K562 (cell line): ENCODE measurements around the gene SLC6A9. TPM values are rescaled to one million over a fixed set of nuclear protein-coding genes. Genes with fewer than 3 reads are reported as not detected.

Experiments used
- ATAC-seq: fragments of 200-7000 bp; cut with Tn5 transposase; 3 replicates; pipeline ENCODE4 v1.9.1; 2020; ENCODE audit warnings: moderate library complexity
- BruUV-seq: library from RNA; stranded (reverse); fragments of 400-500 nt; replicated peaks from 2 replicates; lab custom pipeline; 2021; lab: Mats Ljungman, UMichigan
- CTCF ChIA-PET: fragments of 300-600 bp; formaldehyde crosslinking; extraction: SDS; loops from one replicate; lab custom pipeline; 2021; ENCODE audit warnings: low intra/inter-chr PET ratio; lab: Yijun Ruan, JAX
- POLR2A ChIA-PET: fragments of 300-600, 350-650 bp; sonication (Branson Sonifier 250); formaldehyde crosslinking; extraction: SDS; loops from one replicate; lab custom pipeline; 2021; ENCODE audit warnings: antibody characterized with exemption, inconsistent platforms; lab: Yijun Ruan, JAX
- DNase-seq, 4 experiments: peaks; one replicate each; pipeline versions ENCODE4 v3.0.0 to v3.0.0-alpha.2; 2011 to 2018; ENCODE audit warnings: low spot score in 3 of 4, mixed read lengths in 3 of 4; ENCODE audit errors: extremely low read depth in 1 of 4
- FAIRE-seq: peaks from 2 replicates; lab custom pipeline; 2011; peaks lifted over from hg19 to GRCh38; lab: Jason Lieb, UNC
- H2AFZ ChIP-seq: 2 replicates; pipeline ENCODE4 v1.6.0; 2011; ENCODE audit warnings: low read depth, low read length, control low read depth, inconsistent platforms
- H3K27ac ChIP-seq: fragments of 200-600 bp; 3 replicates; pipeline ENCODE4 v1.8.0; 2011; ENCODE audit warnings: low read depth, mild to moderate bottlenecking, control low read depth, inconsistent platforms, low read length, moderate library complexity, mixed read lengths; ENCODE audit errors: extremely low read depth
- H3K27me3 ChIP-seq, 2 experiments: fragments of 300-600 bp in 1 of 2; 2 replicates in 1 of 2; 3 replicates in 1 of 2; pipeline versions ENCODE4 v1.6.0 to v1.8.0; 2011; ENCODE audit warnings: inconsistent platforms in 2 of 2, low read length in 2 of 2, mild to moderate bottlenecking in 1 of 2, mixed read lengths in 1 of 2, moderate library complexity in 1 of 2; ENCODE audit not compliant: control insufficient read depth in 2 of 2, insufficient read depth in 2 of 2
- H3K36me3 ChIP-seq: fragments of 300-600 bp; 3 replicates; pipeline ENCODE4 v1.8.0; 2011; ENCODE audit warnings: mild to moderate bottlenecking, low read length, inconsistent platforms; ENCODE audit not compliant: control insufficient read depth, insufficient read depth
- H3K4me1 ChIP-seq, 2 experiments: fragments of 200-600 bp in 1 of 2; replicated peaks in 1 of 2; 2 replicates in 1 of 2; 3 replicates in 1 of 2; pipeline versions ENCODE4 v1.5.1 to v1.8.0; 2011; ENCODE audit warnings: inconsistent platforms in 2 of 2, low read length in 2 of 2, mild to moderate bottlenecking in 1 of 2, mixed read lengths in 1 of 2, moderate library complexity in 1 of 2; ENCODE audit not compliant: control insufficient read depth in 2 of 2, insufficient read depth in 2 of 2
- H3K4me2 ChIP-seq: 2 replicates; pipeline ENCODE4 v1.6.1; 2011; ENCODE audit warnings: low read length, control low read depth, inconsistent platforms, mixed read lengths; ENCODE audit not compliant: insufficient read depth
- H3K4me3 ChIP-seq: fragments of 200-600 bp; sonication (generic), shearing (Covaris generic); 2 replicates; pipeline ENCODE4 v1.5.1; 2016; ENCODE audit warnings: control low read depth, inconsistent platforms
- H3K79me2 ChIP-seq: fragments of 200-600 bp; 3 replicates; pipeline ENCODE4 v1.8.0; 2011; ENCODE audit warnings: low read length, inconsistent platforms; ENCODE audit not compliant: control insufficient read depth, insufficient read depth
- H3K9ac ChIP-seq, 2 experiments: 2 replicates each; pipeline versions ENCODE4 v1.6.0 to v1.6.1; 2011; ENCODE audit warnings: low read depth in 2 of 2, low read length in 2 of 2, control low read depth in 1 of 2, inconsistent platforms in 1 of 2, mild to moderate bottlenecking in 1 of 2, mixed read lengths in 1 of 2; ENCODE audit not compliant: insufficient read depth in 1 of 2
- H3K9me1 ChIP-seq: one replicate; pipeline ENCODE4 v1.6.0; 2011; ENCODE audit warnings: inconsistent platforms, mild to moderate bottlenecking, low read length, moderate library complexity; ENCODE audit not compliant: control insufficient read depth, insufficient read depth
- H3K9me3 ChIP-seq: replicated peaks from 2 replicates; pipeline ENCODE4 v1.5.1; 2011; ENCODE audit warnings: low read depth, low read length, inconsistent platforms; ENCODE audit not compliant: control insufficient read depth, insufficient read depth
- H4K20me1 ChIP-seq: replicated peaks from 2 replicates; pipeline ENCODE4 v1.6.1; 2011; ENCODE audit warnings: low read length, inconsistent platforms, mixed read lengths; ENCODE audit not compliant: control insufficient read depth, insufficient read depth
- EZH2 ChIP-seq: IDR thresholded peaks from 2 replicates; pipeline ENCODE4 v1.6.1; 2012; ENCODE audit warnings: low read depth, mild to moderate bottlenecking, inconsistent platforms, low read length, borderline replicate concordance
- FOSL1 ChIP-seq: fragments of 200-800 bp; sonication (Bioruptor generic); conservative IDR thresholded peaks from 2 replicates; pipeline ENCODE4 v1.6.1; 2016; ENCODE audit warnings: missing genetic modification characterization, missing compliant biosample characterization
- HNRNPL ChIP-seq: fragments of 200-400 bp; formaldehyde crosslinking; IDR thresholded peaks from 2 replicates; pipeline ENCODE4 v1.6.1; 2017; ENCODE audit warnings: low read depth, mild to moderate bottlenecking, low read length
- NR1H2 ChIP-seq: sonication (generic); formaldehyde crosslinking; IDR thresholded peaks from 2 replicates; pipeline ENCODE4 v1.4.0; 2020; ENCODE audit warnings: mild to moderate bottlenecking, missing genetic modification reagents
- POLR2B ChIP-seq: fragments of 450-650 bp; IDR thresholded peaks from 2 replicates; pipeline ENCODE4 v1.6.1; 2018; ENCODE audit warnings: low read depth; ENCODE audit not compliant: partially characterized antibody
- RNF2 ChIP-seq: sonication (generic); IDR thresholded peaks from 2 replicates; pipeline ENCODE4 v1.6.1; 2016
- ZNF551 ChIP-seq: fragments of 250-450 bp; sonication (Bioruptor Pico); IDR thresholded peaks from 2 replicates; pipeline ENCODE4 v1.5.0; 2021; ENCODE audit warnings: mild to moderate bottlenecking, moderate library complexity
- ZNF699 ChIP-seq: fragments of 250-450 bp; sonication (Bioruptor Pico); IDR thresholded peaks from 2 replicates; pipeline ENCODE4 v1.8.0; 2021; ENCODE audit warnings: mild to moderate bottlenecking, moderate library complexity; ENCODE audit not compliant: insufficient replicate concordance
- WGBS: fragments of 100-300 bp; shearing (Covaris generic); methylation state at CpG from one replicate; pipeline ENCODE4 v1.1.6; 2016; ENCODE audit warnings: low coverage, mixed read lengths; ENCODE audit not compliant: insufficient coverage; ENCODE audit errors: missing lambda C conversion rate; 5-methylcytosine and 5-hydroxymethylcytosine counted together
- in situ Hi-C: fragments of 300-500 bp; cut with MboI; formaldehyde crosslinking; loops from 4 replicates; pipeline ENCODE4 v1.15.0; 2018; ENCODE audit warnings: inconsistent platforms, mixed read lengths
- intact Hi-C: fragments of 100-400 bp; cut with micrococcal nuclease; formaldehyde crosslinking; loops from 2 replicates; pipeline ENCODE4 v1.14.2; 2022
- polyA plus RNA-seq, 8 experiments: library from polyadenylated mRNA; depleted of rRNA in 4 of 8; stranded (reverse) in 5 of 8; unstranded in 3 of 8; fragments of >200 nt; fragmentation: Nextera tagmentation in 2 of 8; fragmentation: Illumina TruSeq in 1 of 8; extraction: Ambion mirVana in 2 of 8; extraction: Trizol in 1 of 8; gene quantifications; 2 replicates each; pipeline versions ENCODE4 v1.2.1 to v1.2.3, GENCODE V29; 2011 to 2014; ENCODE audit warnings: inconsistent platforms in 1 of 8, missing spikeins in 1 of 8
- total RNA-seq, 7 experiments: library from RNA; depleted of rRNA in 6 of 7; stranded (reverse); fragments of >200 nt in 6 of 7; fragmentation: Illumina TruSeq in 2 of 7; extraction: Trizol in 2 of 7; gene quantifications; 2 replicates each; pipeline versions ENCODE4 v1.2.1 to v1.2.3, GENCODE V29; 2011 to 2021; ENCODE audit warnings: low replicate concordance in 1 of 7
- TF ChIP-seq, protein P1 (sequence below): IDR thresholded peaks from 2 replicates; pipeline ENCODE4 v1.6.1; 2016; ENCODE audit warnings: missing genetic modification characterization, missing compliant biosample characterization
- TF ChIP-seq, protein P2 (sequence below): fragments of 450-650 bp; IDR thresholded peaks from 2 replicates; pipeline ENCODE4 v1.6.1; 2016; ENCODE audit warnings: mild to moderate bottlenecking, moderate library complexity

Gene SLC6A9
- total and polyA plus RNA-seq, 9 of the 15 experiments (the other 6 are each of a cell fraction or from before 2014, with no cell fraction given), result 0.17 to 18.7 (median 2.9) TPM

DNA sequence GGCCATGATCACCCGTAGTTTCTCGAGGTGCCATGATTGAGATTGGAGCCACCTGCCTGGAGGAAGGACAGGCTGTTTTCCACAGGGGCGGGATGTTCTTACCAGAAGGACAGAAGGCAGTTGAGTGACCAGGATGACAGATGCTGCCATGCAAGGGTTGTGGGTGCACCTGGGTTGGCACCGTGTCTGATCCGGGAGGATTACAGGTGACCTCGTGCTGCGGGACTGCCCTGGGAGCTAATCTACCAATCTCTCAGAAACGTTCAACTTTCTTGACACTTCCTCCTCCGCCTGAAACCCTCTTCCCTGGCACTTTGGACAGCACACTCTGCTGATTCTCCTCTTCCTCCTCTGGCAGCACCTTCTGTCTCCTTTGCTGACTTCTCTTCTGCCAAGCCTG, 13.8 kb upstream of the SLC6A9 start:
- FAIRE-seq (no peak), ATAC-seq (no peak), DNase-seq (no peak)
- no peaks in the 10 kb centered on the region for H3K79me2 ChIP-seq
- no peak overlapping the region for H3K4me3 ChIP-seq
- 35% methylated on average over 9 of the region's 9 CpGs for WGBS
- no TSS peak for BruUV-seq
- H3K27me3 ChIP-seq, result no peaks in the 10 kb centered on the region
- H3K36me3 ChIP-seq, result no peaks in the 10 kb centered on the region
- POLR2A ChIA-PET, result interaction anchor here (0.6 to 1.7 kb wide), 3 partner anchors 9 to 86 kb away, joined by 3 to 6 read pairs (median 6); partner anchors contain the start of gene CCDC24
- peak overlapping the region in 1 of 2 experiments; percentile 33; a peak in 1 of 4 replicates for H3K9ac ChIP-seq
- H3K9me3 ChIP-seq, result no peaks in the 10 kb centered on the region
- no peak overlapping the region for H3K27ac ChIP-seq
- CTCF ChIA-PET, result no interaction called here
- in situ Hi-C loops, result loop anchor here (5.0 kb wide), 1 partner anchor 518 kb away; no protein-coding TSS in a partner anchor
- no peak overlapping the region for H2AFZ ChIP-seq
- H4K20me1 ChIP-seq, result no peaks in the 10 kb centered on the region
- H3K4me2 ChIP-seq, result no peak overlapping the region
- intact Hi-C loops, result loop anchor here (5.0 kb wide), 2 partner anchors 113 to 818 kb away; partner anchors contain the start of gene ARTN
- peaks cover 25 to 49% of the 10 kb centered on the region in 2 experiments; a peak in 4 of 5 replicates for H3K4me1 ChIP-seq
- H3K9me1 ChIP-seq, result no peaks in the 10 kb centered on the region
- TF ChIP-seq, protein P1, sequence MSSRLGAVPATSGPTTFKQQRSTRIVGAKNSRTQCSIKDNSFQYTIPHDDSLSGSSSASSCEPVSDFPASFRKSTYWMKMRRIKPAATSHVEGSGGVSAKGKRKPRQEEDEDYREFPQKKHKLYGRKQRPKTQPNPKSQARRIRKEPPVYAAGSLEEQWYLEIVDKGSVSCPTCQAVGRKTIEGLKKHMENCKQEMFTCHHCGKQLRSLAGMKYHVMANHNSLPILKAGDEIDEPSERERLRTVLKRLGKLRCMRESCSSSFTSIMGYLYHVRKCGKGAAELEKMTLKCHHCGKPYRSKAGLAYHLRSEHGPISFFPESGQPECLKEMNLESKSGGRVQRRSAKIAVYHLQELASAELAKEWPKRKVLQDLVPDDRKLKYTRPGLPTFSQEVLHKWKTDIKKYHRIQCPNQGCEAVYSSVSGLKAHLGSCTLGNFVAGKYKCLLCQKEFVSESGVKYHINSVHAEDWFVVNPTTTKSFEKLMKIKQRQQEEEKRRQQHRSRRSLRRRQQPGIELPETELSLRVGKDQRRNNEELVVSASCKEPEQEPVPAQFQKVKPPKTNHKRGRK (tag), result peak; percentile 67
- TF ChIP-seq HNRNPL (no peak), POLR2B (no peak), FOSL1 (tag) (no peak), ZNF551 (CRISPR knock-in tag) (no peak), RNF2 (no peak), NR1H2 (CRISPR knock-in tag) (no peak), ZNF699 (no peak), EZH2 (no peak)
- TF ChIP-seq, protein P2, sequence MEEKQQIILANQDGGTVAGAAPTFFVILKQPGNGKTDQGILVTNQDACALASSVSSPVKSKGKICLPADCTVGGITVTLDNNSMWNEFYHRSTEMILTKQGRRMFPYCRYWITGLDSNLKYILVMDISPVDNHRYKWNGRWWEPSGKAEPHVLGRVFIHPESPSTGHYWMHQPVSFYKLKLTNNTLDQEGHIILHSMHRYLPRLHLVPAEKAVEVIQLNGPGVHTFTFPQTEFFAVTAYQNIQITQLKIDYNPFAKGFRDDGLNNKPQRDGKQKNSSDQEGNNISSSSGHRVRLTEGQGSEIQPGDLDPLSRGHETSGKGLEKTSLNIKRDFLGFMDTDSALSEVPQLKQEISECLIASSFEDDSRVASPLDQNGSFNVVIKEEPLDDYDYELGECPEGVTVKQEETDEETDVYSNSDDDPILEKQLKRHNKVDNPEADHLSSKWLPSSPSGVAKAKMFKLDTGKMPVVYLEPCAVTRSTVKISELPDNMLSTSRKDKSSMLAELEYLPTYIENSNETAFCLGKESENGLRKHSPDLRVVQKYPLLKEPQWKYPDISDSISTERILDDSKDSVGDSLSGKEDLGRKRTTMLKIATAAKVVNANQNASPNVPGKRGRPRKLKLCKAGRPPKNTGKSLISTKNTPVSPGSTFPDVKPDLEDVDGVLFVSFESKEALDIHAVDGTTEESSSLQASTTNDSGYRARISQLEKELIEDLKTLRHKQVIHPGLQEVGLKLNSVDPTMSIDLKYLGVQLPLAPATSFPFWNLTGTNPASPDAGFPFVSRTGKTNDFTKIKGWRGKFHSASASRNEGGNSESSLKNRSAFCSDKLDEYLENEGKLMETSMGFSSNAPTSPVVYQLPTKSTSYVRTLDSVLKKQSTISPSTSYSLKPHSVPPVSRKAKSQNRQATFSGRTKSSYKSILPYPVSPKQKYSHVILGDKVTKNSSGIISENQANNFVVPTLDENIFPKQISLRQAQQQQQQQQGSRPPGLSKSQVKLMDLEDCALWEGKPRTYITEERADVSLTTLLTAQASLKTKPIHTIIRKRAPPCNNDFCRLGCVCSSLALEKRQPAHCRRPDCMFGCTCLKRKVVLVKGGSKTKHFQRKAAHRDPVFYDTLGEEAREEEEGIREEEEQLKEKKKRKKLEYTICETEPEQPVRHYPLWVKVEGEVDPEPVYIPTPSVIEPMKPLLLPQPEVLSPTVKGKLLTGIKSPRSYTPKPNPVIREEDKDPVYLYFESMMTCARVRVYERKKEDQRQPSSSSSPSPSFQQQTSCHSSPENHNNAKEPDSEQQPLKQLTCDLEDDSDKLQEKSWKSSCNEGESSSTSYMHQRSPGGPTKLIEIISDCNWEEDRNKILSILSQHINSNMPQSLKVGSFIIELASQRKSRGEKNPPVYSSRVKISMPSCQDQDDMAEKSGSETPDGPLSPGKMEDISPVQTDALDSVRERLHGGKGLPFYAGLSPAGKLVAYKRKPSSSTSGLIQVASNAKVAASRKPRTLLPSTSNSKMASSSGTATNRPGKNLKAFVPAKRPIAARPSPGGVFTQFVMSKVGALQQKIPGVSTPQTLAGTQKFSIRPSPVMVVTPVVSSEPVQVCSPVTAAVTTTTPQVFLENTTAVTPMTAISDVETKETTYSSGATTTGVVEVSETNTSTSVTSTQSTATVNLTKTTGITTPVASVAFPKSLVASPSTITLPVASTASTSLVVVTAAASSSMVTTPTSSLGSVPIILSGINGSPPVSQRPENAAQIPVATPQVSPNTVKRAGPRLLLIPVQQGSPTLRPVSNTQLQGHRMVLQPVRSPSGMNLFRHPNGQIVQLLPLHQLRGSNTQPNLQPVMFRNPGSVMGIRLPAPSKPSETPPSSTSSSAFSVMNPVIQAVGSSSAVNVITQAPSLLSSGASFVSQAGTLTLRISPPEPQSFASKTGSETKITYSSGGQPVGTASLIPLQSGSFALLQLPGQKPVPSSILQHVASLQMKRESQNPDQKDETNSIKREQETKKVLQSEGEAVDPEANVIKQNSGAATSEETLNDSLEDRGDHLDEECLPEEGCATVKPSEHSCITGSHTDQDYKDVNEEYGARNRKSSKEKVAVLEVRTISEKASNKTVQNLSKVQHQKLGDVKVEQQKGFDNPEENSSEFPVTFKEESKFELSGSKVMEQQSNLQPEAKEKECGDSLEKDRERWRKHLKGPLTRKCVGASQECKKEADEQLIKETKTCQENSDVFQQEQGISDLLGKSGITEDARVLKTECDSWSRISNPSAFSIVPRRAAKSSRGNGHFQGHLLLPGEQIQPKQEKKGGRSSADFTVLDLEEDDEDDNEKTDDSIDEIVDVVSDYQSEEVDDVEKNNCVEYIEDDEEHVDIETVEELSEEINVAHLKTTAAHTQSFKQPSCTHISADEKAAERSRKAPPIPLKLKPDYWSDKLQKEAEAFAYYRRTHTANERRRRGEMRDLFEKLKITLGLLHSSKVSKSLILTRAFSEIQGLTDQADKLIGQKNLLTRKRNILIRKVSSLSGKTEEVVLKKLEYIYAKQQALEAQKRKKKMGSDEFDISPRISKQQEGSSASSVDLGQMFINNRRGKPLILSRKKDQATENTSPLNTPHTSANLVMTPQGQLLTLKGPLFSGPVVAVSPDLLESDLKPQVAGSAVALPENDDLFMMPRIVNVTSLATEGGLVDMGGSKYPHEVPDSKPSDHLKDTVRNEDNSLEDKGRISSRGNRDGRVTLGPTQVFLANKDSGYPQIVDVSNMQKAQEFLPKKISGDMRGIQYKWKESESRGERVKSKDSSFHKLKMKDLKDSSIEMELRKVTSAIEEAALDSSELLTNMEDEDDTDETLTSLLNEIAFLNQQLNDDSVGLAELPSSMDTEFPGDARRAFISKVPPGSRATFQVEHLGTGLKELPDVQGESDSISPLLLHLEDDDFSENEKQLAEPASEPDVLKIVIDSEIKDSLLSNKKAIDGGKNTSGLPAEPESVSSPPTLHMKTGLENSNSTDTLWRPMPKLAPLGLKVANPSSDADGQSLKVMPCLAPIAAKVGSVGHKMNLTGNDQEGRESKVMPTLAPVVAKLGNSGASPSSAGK, result 0 out of 2 replicates have a peak, but pooled peaks have one; percentile 8
